NCI-H1436 treated with DMSO at 0.1 percent for 48 hours (cell line): ENCODE results near the gene PTPN20.
"Not testable (repeated sequence)": the region's sequence is repeated elsewhere in the genome, so short reads cannot be mapped to it uniquely, and the experiment has no call there.

Source experiments
- DNase-seq: peaks from one replicate; lab custom pipeline; 2025; lab: John Stamatoyannopoulos, UW

PTPN20 gene

DNA sequence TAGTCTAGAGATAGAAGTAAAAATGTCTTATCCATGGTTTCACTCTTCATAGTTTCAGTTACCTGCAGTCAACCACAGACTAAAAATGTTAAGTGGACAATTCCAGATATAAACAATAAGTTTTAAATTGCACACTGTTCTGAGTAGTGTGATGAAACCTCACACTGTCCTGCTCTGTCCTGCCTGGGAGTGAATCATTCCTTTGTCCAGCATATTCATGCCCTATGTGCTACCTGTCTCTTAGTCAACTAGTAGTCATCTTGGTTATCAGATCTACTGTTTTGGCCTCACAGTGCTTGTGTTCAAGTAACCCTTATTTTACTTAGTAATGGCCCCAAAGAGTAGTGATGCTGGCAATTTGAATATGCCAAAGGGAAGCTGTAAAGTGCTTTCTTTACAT lies 49.5 kb downstream of the PTPN20 start:
- DNase-seq, result not testable (repeated sequence)

DNA sequence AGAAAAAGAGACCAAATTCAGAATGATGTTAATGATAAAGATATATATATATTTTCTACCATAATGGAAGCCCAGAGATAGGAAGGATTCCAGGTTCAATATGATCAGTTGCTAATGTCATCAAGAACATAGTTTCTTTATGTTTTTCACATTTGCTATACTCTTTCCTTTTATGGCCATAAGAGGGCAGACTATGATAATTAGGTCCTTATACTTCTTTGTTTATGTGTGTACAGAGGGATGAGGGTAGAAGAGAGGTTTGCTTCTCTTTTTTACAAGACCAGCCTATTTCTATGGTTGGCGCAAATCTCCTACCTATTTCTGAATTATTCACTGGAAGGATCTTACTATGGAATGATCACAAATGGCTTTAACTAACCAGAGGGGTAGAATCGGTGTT lies 52.1 kb downstream of the PTPN20 start:
- not testable (repeated sequence) for DNase-seq

DNA sequence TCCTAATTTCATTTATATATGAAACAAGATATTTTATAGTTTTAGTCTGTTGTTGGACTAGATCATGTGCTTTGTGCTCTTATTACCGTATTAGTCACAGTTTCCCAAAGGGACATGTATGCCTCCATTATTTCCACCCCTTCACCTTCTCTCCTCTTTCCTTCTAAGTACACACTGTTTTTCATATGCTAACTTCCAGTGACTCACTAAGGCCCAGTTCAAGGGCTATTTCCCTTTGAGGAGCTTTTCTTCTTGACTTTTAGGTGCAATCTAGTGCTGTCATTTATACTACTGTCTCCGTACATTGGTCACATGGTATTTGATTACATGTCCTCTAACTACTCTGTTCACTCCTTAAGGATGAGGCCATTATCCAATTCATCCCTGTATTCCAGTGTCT lies 55.8 kb downstream of the PTPN20 start:
- DNase-seq, result not testable (repeated sequence)

DNA sequence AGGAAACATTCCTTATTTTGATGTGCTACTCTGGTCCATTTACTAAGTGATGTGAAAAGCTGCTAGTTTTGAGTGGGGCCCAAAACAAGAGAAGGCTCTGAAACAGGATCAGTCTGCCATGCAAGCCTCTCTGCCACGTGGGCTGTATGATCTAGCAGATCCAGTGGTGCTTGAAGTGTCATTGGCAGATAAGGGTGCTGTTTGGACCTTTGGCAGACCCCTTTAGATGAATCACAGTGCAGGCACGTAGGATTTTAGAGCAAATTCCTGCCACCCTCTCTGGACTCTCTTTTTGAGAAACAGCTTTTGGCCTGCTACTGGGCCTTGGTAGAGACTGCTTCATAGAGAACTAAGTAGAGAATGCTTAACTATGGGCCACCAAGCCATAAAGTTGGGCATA lies 69.0 kb downstream of the PTPN20 start:
- not testable (repeated sequence) for DNase-seq

DNA sequence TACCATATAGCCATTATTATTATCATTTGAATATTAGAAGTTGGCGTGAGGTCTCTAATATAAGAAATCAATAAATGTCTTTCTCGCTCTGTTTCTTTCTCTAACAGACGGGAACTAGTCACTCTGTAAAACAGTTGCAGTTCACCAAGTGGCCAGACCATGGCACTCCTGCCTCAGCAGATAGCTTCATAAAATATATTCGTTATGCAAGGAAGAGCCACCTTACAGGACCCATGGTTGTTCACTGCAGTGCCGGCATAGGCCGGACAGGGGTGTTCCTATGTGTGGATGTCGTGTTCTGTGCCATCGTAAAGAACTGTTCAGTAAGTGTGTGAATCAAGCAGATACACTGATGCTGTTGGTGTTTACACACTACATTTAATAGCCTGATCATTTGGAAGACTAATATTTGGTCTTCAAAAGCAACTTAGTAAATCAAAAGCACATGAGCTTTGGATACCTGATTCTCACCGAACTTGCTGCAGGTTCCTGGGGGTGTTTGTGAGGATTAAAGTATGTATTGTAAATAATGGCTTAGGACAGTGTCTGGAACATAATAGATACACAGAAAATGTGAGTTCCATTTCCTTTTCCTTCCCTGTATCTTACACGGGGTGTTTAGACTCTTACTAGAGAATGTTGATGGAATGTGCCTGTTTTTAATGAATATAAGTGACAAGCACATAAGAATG lies 76.2 kb downstream of the PTPN20 start:
- not testable (repeated sequence) for DNase-seq

DNA sequence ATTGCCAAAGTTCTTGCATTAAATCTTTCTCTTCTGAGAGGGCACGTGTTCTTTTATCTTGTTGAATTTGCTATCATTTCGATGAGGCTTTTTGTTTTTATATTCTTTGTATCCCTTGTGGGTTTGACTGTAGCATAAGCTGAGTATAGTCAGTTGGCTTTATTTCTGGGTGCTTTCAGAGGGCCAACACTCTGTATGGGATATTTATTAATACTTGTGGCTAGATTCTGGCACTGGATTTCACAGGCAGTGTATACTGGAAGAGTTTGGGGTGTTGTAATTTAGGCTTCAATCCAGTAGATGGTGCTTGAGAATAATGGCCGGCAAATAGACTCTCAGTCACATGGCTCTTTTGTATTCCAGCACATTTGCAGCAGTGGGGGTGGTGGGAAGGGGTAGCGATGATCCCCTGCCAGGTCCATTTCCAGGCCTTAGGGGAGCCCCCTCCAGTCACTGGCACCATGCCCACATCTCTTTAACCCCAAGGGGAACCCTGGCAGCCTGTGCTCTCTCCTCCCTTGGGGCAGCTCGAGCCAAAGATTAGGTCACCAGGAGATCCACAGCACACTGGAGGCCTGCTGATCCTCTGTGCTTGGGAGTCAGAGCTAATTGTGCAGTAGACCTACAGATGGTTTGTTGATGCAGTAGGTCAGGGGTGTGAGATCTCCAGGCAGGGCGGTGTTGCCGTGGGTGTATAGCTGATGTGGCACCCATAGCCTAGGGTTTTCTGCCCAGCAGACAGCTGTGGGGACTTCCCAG lies 81.8 kb downstream of the PTPN20 start:
- DNase-seq, result no peak

DNA sequence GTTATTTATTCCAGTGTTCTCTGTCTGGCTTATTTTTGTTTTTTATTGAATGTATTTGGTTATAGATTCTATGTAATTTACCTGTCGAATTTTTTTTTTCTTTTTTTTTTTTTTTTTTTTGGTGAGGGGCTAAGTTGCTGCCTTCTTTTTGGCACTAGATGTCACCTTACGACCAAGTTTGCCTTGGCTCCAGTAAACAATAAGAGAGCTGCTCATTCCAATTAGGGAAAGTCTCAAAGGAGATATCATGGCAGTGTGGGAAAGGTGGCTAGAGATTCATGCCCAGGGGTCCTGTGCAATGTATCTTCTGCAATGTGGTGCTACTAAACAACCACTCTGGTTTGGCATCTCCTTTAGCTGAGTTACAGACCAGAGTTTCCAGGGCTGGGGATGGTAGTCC lies 84.0 kb downstream of the PTPN20 start:
- DNase-seq, result no peak

DNA sequence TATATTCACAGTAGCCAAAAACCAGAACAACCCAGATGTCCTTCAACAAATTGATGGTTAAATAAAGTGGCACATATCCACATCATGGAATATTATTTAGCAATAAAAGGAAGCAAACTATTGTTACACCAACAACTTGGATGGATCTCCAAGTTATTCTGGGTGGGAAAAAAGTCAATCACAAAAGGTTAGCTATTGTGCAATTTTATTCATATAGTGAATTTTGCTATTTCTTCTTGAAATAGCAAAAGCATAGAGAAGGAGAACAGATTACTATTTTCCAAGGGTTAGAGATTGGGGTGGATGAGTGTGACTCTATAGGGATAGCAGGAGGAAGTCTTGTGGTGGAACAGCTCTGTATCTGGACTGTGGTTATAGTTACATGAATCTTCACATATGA lies 87.0 kb downstream of the PTPN20 start:
- no peak for DNase-seq

DNA sequence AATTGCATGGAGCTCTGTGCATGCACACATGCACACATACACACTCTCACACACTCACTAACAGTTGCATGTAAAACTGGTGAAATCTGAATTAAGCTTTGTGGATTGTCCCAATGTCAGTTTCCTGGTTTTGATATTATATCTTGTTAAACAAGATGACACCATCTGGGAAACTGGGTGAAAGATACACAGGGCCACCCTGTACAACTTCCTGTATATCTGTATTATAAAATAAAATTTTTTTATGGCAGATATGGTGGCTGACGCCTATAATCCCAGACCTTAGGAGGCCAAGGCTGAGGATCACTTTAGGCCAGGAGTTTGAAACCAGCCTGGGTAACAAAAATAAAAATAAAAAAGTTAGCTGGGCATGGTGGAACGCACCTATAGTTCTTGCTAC lies 87.4 kb downstream of the PTPN20 start:
- DNase-seq, result no peak

DNA sequence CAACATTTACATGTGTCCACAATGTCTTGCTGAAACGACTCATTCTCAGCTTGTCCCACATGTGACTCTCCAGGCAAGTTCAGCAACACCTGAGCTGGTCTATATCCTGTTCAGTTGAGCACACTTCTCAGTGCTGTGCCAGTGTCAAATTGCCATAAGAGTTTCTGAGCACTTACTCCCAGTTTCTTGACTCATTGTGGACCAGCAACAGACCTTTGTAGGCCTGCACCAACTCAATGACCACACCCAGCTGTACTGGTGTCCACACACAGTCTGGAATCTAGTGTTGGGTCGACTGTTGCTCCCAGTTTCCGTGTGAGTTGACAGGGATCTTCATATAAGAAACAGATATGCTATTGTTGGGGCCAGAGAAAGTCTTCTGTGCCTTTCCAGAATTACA lies 88.0 kb downstream of the PTPN20 start:
- DNase-seq, result no peak

DNA sequence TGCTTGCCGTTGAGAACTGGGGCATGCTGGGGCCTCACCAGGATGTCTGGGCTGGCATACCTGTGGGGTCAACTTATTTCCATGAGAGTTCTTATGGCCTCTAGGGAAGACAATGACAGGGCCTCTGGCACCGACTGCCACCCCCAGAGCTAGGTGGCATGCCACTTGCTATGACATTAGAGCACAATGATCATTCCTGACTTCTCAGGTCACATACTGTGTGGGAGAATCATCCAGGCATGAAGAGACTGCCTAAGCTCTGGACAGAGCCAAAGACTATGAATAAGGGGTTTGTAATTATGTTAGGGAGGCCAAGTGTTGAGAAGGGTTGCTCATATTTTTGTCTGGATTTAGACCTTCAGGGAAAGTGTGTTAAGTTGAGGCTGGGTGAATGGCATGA lies 97.5 kb downstream of the PTPN20 start:
- DNase-seq, result no peak

DNA sequence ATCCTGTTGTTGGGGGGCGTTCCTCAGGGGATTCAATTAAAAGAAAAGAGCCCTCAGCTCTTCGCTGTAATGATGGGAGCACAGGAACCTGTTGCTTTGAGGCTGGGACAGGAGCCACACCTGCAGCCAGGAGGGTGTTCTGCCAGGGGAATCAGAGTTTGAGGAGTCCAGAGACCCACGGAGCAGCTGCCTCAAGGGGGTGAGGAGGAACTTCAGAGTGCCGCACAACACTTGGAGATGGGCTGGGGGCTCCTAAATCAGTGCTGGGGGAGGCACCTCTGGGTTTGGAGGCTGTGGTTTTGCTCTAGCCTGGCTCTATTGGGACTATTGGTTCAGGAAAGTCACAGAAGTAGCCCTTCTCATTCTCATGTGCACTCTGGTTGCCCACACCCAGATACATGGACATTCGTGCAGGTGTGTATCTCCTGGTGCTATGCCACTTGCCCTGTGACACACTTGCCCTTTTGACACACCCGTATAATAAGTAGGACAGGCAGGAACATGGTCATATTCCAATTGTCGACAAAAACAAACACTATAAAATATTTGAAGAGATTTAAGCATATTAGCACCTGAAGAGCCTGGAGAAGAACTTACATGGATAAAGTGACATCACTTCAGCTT lies 98.1 kb downstream of the PTPN20 start:
- no peak for DNase-seq

DNA sequence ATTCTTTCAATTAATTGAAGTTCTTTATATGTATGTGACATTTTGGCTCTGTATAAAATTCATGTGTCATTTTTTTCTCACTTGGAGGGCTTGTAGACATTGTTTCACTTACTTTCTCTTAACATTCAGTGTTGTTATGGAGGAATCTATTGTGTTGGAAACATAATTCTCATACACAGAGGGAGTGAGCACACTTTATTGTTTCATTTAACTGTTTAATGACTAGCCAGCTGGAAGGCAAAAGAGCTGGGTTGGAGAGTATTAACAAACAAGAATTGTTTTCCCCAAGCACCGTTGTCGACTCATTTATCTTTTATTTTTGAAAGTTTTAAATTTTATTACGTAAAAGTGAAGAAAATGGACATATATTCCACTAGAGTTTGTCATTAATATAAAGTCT lies 98.8 kb downstream of the PTPN20 start:
- no peak for DNase-seq

DNA sequence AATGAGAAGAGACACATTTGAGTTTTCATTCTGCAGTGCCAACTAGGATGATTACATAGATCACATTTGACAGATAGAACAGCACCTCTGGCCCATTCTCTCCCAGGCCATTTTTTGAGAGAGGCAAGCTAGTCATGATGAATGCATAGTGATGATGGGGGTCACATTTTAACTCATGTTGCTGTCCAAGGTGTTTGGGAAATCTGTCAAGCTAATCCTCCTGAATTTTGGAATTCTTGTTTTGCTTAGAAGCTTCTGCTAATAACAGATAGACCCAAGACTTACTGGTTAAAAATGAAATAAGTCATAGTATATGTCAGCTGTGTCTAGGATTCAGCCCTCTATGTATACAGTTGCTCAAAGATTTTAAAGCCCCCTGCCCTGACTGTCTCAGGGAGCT lies 101.0 kb downstream of the PTPN20 start:
- no peak for DNase-seq

DNA sequence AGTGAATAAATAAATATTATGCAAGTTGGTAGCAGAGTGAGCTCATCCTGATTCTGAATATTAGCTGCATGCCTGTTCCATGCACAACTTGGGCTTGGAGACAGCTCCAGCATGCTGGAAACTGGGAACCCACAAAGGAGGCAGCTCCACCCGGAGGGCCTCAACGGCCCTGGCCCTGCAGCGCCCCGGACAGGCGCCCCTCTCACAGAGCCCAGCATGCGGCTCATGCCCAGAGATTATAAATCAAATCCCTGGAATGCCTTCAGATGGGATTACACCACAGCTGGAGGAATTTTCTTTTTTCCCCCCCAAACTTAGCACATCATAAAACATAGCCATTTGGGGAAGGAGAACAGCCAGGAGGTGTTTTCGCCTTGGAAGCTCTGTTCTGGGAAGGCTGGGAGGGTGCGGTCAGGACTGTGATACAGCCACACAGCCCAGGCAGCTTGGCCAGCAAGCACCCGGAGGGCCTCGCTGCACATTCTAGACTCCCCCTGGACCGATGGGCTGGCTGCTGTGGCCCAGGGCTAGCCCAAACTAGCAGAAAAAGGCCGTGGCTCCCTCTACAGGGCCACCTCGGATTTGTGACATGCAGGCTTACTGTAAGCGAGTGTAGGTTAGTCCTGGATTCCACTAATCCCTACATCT lies 102.4 kb downstream of the PTPN20 start:
- DNase-seq, result no peak

DNA sequence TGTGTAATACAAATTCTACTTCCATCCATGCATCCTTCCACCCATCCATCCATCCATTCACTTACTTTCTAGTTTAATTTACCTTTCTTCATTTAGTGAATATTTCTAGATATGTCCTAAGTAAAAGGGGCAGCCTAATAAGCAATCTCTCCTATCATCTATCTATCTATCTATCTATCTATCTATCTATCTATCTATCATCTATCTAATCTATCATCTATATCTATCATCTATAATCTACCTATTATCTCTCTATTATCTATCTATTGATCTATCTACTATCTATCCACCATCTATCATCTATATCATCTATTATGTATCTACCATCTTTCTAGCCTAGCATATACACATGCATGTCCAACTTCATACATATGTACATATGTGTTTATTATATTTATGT lies 104.2 kb downstream of the PTPN20 start:
- DNase-seq, result no peak

DNA sequence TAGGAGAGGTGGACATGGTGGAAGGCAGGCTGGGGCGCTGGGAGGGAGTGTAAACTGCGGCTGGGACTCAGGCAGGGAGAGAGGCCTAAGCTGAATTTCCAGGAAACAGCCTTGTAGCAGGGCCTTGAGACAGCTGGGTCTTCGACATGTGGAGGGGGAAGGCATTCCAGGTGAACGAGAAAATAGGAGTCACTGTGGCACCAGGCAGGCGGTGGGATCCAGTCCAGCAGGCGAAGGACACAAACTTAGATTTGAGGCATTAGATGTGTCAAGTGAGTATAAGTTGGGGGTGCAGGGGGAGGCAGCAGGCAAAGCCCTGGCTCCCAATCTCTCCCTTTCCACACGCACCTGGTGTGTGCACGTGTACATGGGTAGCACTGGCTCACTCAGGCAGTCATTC lies 105.3 kb downstream of the PTPN20 start:
- DNase-seq, result no peak

DNA sequence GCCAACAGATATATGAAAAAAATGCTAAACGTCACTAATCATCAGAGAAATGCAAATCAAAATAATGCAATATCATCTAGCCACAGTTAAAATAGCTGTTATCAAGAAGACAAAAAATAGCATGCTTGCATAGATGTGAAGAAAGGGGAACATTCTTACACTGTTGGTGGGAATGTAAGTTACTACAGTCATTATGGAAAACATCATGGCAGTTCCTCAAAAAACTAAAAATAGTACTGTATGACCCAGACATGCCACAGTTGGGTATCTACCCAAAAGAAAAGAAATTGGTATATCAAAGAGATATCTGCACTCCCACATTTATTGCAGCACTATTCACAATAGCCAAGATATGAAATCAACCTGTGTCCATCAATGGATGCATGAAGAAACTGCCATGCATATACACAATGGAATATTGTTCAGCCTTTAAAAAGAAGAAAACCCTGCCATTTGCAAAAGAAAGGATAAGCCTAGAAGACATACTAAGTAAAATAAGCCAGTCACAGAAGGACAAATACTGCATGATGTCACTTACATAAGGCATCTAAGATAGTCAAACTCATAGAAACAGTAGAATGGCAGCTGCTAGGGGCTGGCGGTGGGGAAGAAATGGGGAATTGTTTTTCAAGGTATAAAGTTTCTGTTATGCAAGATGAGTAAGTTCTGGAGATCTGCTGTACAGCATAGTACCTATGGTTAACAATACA lies 107.0 kb downstream of the PTPN20 start:
- no peak for DNase-seq

DNA sequence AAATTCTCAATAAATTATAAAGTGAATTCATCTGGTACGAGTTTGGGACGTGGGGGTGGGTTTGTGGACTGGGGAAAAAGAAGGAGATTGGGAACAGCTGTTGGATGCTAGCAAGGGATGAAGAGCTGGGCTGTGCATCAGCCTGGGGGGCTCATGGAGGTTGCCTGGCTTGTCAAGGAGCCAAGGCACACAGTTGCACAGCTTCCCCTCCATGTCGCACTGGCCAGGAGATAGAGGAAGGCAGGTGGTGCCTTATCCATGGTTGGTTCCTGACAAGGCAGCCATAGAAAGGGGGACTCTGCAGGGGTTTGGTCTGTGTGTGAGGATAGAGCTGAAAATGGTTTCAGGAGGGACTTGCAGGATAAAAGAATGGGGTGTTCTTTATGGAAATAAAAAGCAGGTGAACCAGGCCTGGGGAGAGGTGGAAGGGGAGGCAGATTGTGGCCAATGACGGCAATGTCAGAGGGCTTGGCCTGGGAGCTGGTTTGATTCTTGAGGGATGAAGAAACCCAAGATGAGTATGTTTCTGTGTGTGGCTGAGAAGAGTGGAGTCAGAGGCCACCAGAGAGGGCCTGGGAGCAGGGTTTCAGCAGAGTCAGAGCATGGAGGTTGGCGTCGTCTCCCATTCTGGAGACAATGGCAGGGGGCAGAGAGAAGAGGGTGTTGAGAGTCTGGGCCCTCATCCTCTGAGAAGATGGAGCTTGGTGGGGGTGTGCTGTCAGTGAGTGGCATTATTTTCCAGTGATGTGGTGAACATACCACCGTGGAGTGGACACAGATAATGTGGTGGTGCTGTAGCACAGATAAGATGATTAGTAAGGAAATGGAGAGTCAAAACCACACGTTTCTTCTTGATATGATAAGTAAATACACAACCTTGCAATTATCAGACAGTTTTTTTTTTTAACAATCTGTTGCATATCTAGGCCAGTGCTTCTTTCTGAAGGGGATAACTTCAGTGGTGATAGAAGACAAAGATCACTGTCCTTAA lies 108.2 kb downstream of the PTPN20 start:
- DNase-seq, result no peak

DNA sequence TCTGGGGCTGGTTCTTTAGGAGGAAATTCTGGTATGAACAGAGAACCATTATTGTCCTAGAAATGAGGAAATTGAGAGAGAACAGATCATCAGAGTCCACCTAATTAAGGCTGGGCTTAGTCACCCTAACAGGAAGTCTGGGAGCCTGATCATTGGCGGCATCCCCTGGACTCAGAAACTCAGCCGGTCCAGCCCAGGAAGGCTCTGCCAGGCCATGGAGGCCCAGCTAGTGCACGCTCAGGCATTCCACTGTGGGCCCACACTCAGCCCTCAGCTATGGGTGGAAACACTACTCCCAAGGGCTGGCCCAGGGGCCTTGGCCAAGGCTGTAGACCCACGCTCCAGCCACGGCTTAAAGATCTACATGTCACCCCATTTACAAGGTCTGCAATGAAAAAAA lies 109.2 kb downstream of the PTPN20 start:
- no peak for DNase-seq

DNA sequence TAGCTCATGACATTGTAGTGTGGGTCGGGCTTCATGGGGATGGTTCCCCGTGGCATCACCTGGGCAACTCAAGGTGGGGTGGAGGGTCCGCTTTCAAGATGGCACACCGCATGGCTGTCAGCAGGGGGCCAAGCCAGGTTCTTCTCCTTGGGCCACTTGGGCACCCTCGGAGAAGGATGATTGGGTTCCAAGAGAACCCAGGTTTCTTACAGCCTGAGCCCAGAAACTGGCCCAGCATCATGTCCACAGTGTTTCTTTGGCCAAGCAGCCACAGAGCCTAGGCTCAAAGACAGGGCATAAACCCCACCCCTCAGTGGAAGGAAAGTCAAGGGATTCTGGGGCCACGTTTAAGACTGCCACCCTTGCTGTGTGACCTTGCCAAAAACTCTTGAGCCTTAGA lies 110.6 kb downstream of the PTPN20 start:
- no peak for DNase-seq
